ENCODE results near the gene IFNA7. TPM values are rescaled to one million over a fixed set of nuclear protein-coding genes. Genes with fewer than 3 reads are reported as not detected.

IFNA7 gene
- polyA plus RNA-seq, 1 of the 3 experiments (the other 2 are of a cell fraction), result not detected

- Histone ChIP-seq H3K4me2 (no peak overlapping the region), H3K9me2 (no peaks in the 10 kb centered on the region), H3K36me3 (replicated peaks in 1 of 2; ENCODE audit: control insufficient read depth in 1 of 2, insufficient read depth in 2 of 2, low read length in 1 of 2) (no peaks in the 10 kb centered on the region), H3K27ac (ENCODE audit: low read depth in 2 of 2, low read length in 1 of 2) (no peak overlapping the region), H3K9me3 (no peaks in the 10 kb centered on the region), H3F3A (replicated peaks; ENCODE audit: insufficient read depth) (no peaks in the 10 kb centered on the region), H3K79me2 (ENCODE audit: insufficient read depth) (no peaks in the 10 kb centered on the region), H4K20me1 (ENCODE audit: insufficient read depth) (no peaks in the 10 kb centered on the region), H3K9ac (no peak overlapping the region), H2AFZ (ENCODE audit: low read depth) (no peak overlapping the region), H3K27me3 (ENCODE audit: insufficient read depth) (no peaks in the 10 kb centered on the region), H3K4me1 (ENCODE audit: control insufficient read depth in 1 of 2, insufficient read depth in 2 of 2, low read depth in 1 of 2, low read length in 1 of 2) (no peaks in the 10 kb centered on the region), H3K4me3 (ENCODE audit: low read depth in 2 of 2, low read length in 1 of 2) (no peak overlapping the region)
- POLR2A ChIA-PET, result no interaction called here
- 40% methylated on average over 2 of the region's 2 CpGs for WGBS (ENCODE audit: low lambda C conversion rate)
- TF ChIP-seq USF2 (IDR thresholded peaks at IDR 0.05; ENCODE audit: borderline replicate concordance, low read depth, low read length), result no peak
- TF ChIP-seq MAX (IDR thresholded peaks at IDR 0.05; ENCODE audit: low read depth), result no peak
- no peak for TF ChIP-seq NFIC (IDR thresholded peaks at IDR 0.05; ENCODE audit: borderline replicate concordance)
- TF ChIP-seq CTCF (IDR thresholded peaks at IDR 0.05), result no peak
- no peak for TF ChIP-seq FOSL2 (IDR thresholded peaks at IDR 0.05; ENCODE audit: borderline replicate concordance, low read depth)
- no peak for TF ChIP-seq POLR2AphosphoS5 (IDR thresholded peaks at IDR 0.05; ENCODE audit: low read depth, low read length)
- TF ChIP-seq MEF2A (IDR thresholded peaks at IDR 0.05; ENCODE audit: borderline replicate concordance, low read depth), result no peak
- no peak for TF ChIP-seq USF1 (IDR thresholded peaks at IDR 0.05; ENCODE audit: borderline replicate concordance, low read depth)
- TF ChIP-seq JUND (IDR thresholded peaks at IDR 0.05), result no peak
- TF ChIP-seq RXRA (IDR thresholded peaks at IDR 0.05; ENCODE audit: borderline replicate concordance, low read depth), result no peak
- no peak for DNase-seq
- CTCF ChIA-PET, result interaction anchor here (1.3 kb wide), 1 partner anchor 8 kb away, joined by 7 read pairs; no protein-coding TSS in a partner anchor
These were observed 27.3 kb downstream of the IFNA7 start for GRCh38 chr9:21174671-21175070.

- Histone ChIP-seq H3K9me2 (no peaks in the 10 kb centered on the region), H3K27me3 (ENCODE audit: insufficient read depth) (no peaks in the 10 kb centered on the region), H3K27ac (ENCODE audit: low read depth in 2 of 2, low read length in 1 of 2) (no peak overlapping the region), H4K20me1 (ENCODE audit: insufficient read depth) (no peaks in the 10 kb centered on the region), H3K9ac (no peak overlapping the region), H3F3A (replicated peaks; ENCODE audit: insufficient read depth) (no peaks in the 10 kb centered on the region), H3K4me1 (ENCODE audit: control insufficient read depth in 1 of 2, insufficient read depth in 2 of 2, low read depth in 1 of 2, low read length in 1 of 2) (no peaks in the 10 kb centered on the region), H3K4me2 (no peak overlapping the region), H3K9me3 (no peaks in the 10 kb centered on the region), H2AFZ (ENCODE audit: low read depth) (no peak overlapping the region), H3K79me2 (ENCODE audit: insufficient read depth) (no peaks in the 10 kb centered on the region), H3K36me3 (replicated peaks in 1 of 2; ENCODE audit: control insufficient read depth in 1 of 2, insufficient read depth in 2 of 2, low read length in 1 of 2) (no peaks in the 10 kb centered on the region), H3K4me3 (ENCODE audit: low read depth in 2 of 2, low read length in 1 of 2) (no peak overlapping the region)
- 54% methylated on average over 3 of the region's 3 CpGs for WGBS (ENCODE audit: low lambda C conversion rate)
- TF ChIP-seq MEF2A (IDR thresholded peaks at IDR 0.05; ENCODE audit: borderline replicate concordance, low read depth) (no peak), RAD21 (IDR thresholded peaks at IDR 0.05; ENCODE audit: low read length) (no peak), USF2 (IDR thresholded peaks at IDR 0.05; ENCODE audit: borderline replicate concordance, low read depth, low read length) (no peak), POLR2AphosphoS5 (IDR thresholded peaks at IDR 0.05; ENCODE audit: low read depth, low read length) (no peak), EP300 (IDR thresholded peaks at IDR 0.05; ENCODE audit: borderline replicate concordance in 1 of 2, low read depth in 1 of 2, low read length in 1 of 2) (no peak), SMC3 (IDR thresholded peaks at IDR 0.05; ENCODE audit: low read depth, low read length) (no peak), CHD2 (IDR thresholded peaks at IDR 0.05; ENCODE audit: low read length, partially characterized antibody) (no peak), FOXJ3 (CRISPR knock-in tag; IDR thresholded peaks at IDR 0.05) (no peak), EZH2phosphoT487 (IDR thresholded peaks at IDR 0.05; ENCODE audit: borderline replicate concordance, low read depth) (no peak), RCOR1 (IDR thresholded peaks at IDR 0.05; ENCODE audit: low read length) (no peak), TAF1 (IDR thresholded peaks at IDR 0.05; ENCODE audit: borderline replicate concordance, low read depth, low read length) (no peak)
- CTCF ChIA-PET, result no interaction called here
- DNase-seq, result no peak
- POLR2A ChIA-PET, result no interaction called here
These were observed 29.8 kb downstream of the IFNA7 start for GRCh38 chr9:21172156-21172555.
